GM21515 (cell line): ENCODE measurements around the gene TMEM200A.

ENCODE experiments used
- ATAC-seq: cut with Tn5 transposase; IDR thresholded peaks from one replicate; pipeline ENCODE4 v1.9.1; 2021; ENCODE audit not compliant: unreplicated experiment

The TMEM200A gene

GRCh38 chr6:130423044-130423443, 57.2 kb downstream of the TMEM200A start:
- ATAC-seq, result no peak

- ATAC-seq, result no peak
These were observed 58.9 kb downstream of the TMEM200A start for GRCh38 chr6:130424710-130425109.

- no peak for ATAC-seq
These were observed 59.7 kb downstream of the TMEM200A start for GRCh38 chr6:130425537-130425936.

- no peak for ATAC-seq
These were observed 60.4 kb downstream of the TMEM200A start for GRCh38 chr6:130426066-130426721.

GRCh38 chr6:130431346-130431852, 65.6 kb downstream of the TMEM200A start:
- ATAC-seq, result no peak

GRCh38 chr6:130432838-130433237, 67.0 kb downstream of the TMEM200A start:
- no peak for ATAC-seq

GRCh38 chr6:130434174-130434873, 68.5 kb downstream of the TMEM200A start:
- no peak for ATAC-seq

- ATAC-seq, result no peak
These were observed 69.4 kb downstream of the TMEM200A start for GRCh38 chr6:130435181-130435580.

- no peak for ATAC-seq
These were observed 72.1 kb downstream of the TMEM200A start for GRCh38 chr6:130437961-130438360.

GRCh38 chr6:130447374-130447773, 81.6 kb downstream of the TMEM200A start:
- ATAC-seq, result no peak

- ATAC-seq, result no peak
These were observed 86.5 kb downstream of the TMEM200A start for GRCh38 chr6:130452336-130452735.

GRCh38 chr6:130453230-130453629, 87.4 kb downstream of the TMEM200A start:
- ATAC-seq, result no peak

- ATAC-seq, result no peak
These were observed 91.8 kb downstream of the TMEM200A start for GRCh38 chr6:130457605-130458004.

- no peak for ATAC-seq
These were observed 93.5 kb downstream of the TMEM200A start for GRCh38 chr6:130459316-130459715.

GRCh38 chr6:130460934-130461333, 95.1 kb downstream of the TMEM200A start:
- no peak for ATAC-seq

- no peak for ATAC-seq
These were observed 100.4 kb downstream of the TMEM200A start for GRCh38 chr6:130466052-130466747.

- no peak for ATAC-seq
These were observed 100.9 kb downstream of the TMEM200A start for GRCh38 chr6:130466748-130467061.

GRCh38 chr6:130467146-130468050, 101.6 kb downstream of the TMEM200A start:
- no peak for ATAC-seq

GRCh38 chr6:130470766-130471165, 104.9 kb downstream of the TMEM200A start:
- no peak for ATAC-seq

- ATAC-seq, result no peak
These were observed 108.1 kb downstream of the TMEM200A start for GRCh38 chr6:130473886-130474285.
